ENCODE data around the gene IL6R. TPM values are rescaled to one million over a fixed set of nuclear protein-coding genes. Genes with fewer than 3 reads are reported as not detected.

IL6R gene
- total and polyA plus RNA-seq, 4 donors, result 18.8 to 67.6 (median 35.3) TPM

DNA sequence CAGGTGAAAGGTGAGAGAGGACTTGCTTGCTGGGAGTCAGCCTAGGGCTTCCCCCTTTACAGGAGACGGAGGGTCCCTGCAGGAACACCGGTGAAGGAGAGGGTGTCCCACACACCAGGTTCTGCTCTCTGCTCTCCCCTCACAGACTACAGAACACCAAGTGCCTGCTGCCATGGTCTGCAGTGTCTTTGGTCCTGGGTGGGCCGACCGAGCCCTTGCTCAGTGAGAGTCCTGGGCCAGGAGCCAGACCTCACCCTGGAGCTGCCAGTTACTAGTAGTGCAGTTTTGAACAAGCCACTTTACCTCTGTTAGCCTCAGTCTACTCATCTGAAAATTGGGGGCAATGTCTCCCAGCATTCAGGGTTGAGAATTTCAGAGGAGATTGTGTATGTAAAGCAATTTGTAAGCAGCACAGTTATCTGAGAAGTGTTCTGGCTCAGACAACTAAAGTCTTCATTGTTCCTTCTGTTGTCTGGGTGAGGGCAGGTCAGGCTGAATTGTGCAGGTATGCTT, 2.7 kb upstream of the IL6R start:
- H3K4me3 ChIP-seq (ENCODE audit: low read depth in 1 of 3, low read length in 3 of 3), result no peak overlapping the region
- 97% methylated on average over 4 of the region's 4 CpGs for WGBS
- no peaks in the 10 kb centered on the region for H3K36me3 ChIP-seq (ENCODE audit: control insufficient read depth in 4 of 4, insufficient read depth in 3 of 4, low read depth in 1 of 4, low read length in 3 of 4)
- TF ChIP-seq FOXA2 (IDR thresholded peaks at IDR 0.05) (no peak), TAF1 (conservative IDR thresholded peaks at IDR 0.05) (no peak), REST (IDR thresholded peaks at IDR 0.05) (no peak), RAD21 (IDR thresholded peaks at IDR 0.05) (no peak), NR2F2 (IDR thresholded peaks at IDR 0.05) (no peak), EGR1 (IDR thresholded peaks at IDR 0.05; ENCODE audit: low read depth in 2 of 2) (no peak), GABPA (IDR thresholded peaks at IDR 0.05 in 1 of 2, conservative IDR thresholded peaks at IDR 0.05 in 1 of 2) (no peak), SP1 (IDR thresholded peaks at IDR 0.05) (no peak), ATF3 (IDR thresholded peaks at IDR 0.05) (no peak)
- no peak overlapping the region for H3K27ac ChIP-seq (ENCODE audit: low read depth in 1 of 2, low read length in 2 of 2)
- H3K4me1 ChIP-seq (ENCODE audit: control insufficient read depth in 4 of 4, insufficient read depth in 4 of 4, low read length in 3 of 4), result peaks cover 0 to 19% (median 7%) of the 10 kb centered on the region in 4 donors
- no peaks in the 10 kb centered on the region for H3K27me3 ChIP-seq (ENCODE audit: control insufficient read depth in 4 of 4, insufficient read depth in 4 of 4, low read length in 3 of 4)
- H3K9me3 ChIP-seq (ENCODE audit: control insufficient read depth in 4 of 4, low read length in 3 of 4), result no peaks in the 10 kb centered on the region
- H3K9ac ChIP-seq (ENCODE audit: low read depth in 1 of 2, low read length in 2 of 2), result no peak overlapping the region
- no peak for DNase-seq (ENCODE audit: low spot score)

- H3K36me3 ChIP-seq (ENCODE audit: control insufficient read depth in 4 of 4, insufficient read depth in 3 of 4, low read depth in 1 of 4, low read length in 3 of 4), result no peaks in the 10 kb centered on the region
- H3K4me3 ChIP-seq (ENCODE audit: low read depth in 1 of 3, low read length in 3 of 3), result no peak overlapping the region
- no peak for DNase-seq (ENCODE audit: low spot score)
- no peak overlapping the region for H3K9ac ChIP-seq (ENCODE audit: low read depth in 1 of 2, low read length in 2 of 2)
- H3K4me1 ChIP-seq (ENCODE audit: control insufficient read depth in 4 of 4, insufficient read depth in 4 of 4, low read length in 3 of 4), result peaks cover 0 to 24% (median 9%) of the 10 kb centered on the region in 4 donors
- no peaks in the 10 kb centered on the region for H3K27me3 ChIP-seq (ENCODE audit: control insufficient read depth in 4 of 4, insufficient read depth in 4 of 4, low read length in 3 of 4)
- no peak for TF ChIP-seq SP1 (IDR thresholded peaks at IDR 0.05)
- no peak for TF ChIP-seq ATF3 (IDR thresholded peaks at IDR 0.05)
- TF ChIP-seq MAX (IDR thresholded peaks at IDR 0.05), result peak; percentile 33
- H3K9me3 ChIP-seq (ENCODE audit: control insufficient read depth in 4 of 4, low read length in 3 of 4), result no peaks in the 10 kb centered on the region
- WGBS, result 71% methylated on average over 8 of the region's 8 CpGs
- H3K27ac ChIP-seq (ENCODE audit: low read depth in 1 of 2, low read length in 2 of 2), result peak overlapping the region; percentile 55 to 100
These were observed 1.7 kb upstream of the IL6R start for GRCh38 chr1:154403261-154403943.

GRCh38 chr1:154403983-154404382, 1.2 kb upstream of the IL6R start:
- no peak for DNase-seq (ENCODE audit: low spot score)
- Histone ChIP-seq H3K27me3 (ENCODE audit: control insufficient read depth in 4 of 4, insufficient read depth in 4 of 4, low read length in 3 of 4) (no peaks in the 10 kb centered on the region), H3K36me3 (ENCODE audit: control insufficient read depth in 4 of 4, insufficient read depth in 3 of 4, low read depth in 1 of 4, low read length in 3 of 4) (no peaks in the 10 kb centered on the region), H3K4me3 (ENCODE audit: low read depth in 1 of 3, low read length in 3 of 3) (no peak overlapping the region), H3K9ac (ENCODE audit: low read depth in 1 of 2, low read length in 2 of 2) (no peak overlapping the region), H3K4me1 (ENCODE audit: control insufficient read depth in 4 of 4, insufficient read depth in 4 of 4, low read length in 3 of 4) (peaks cover 0 to 29% (median 12%) of the 10 kb centered on the region in 4 donors), H3K27ac (ENCODE audit: low read depth in 1 of 2, low read length in 2 of 2) (peak overlapping the region; percentile 99 to 100), H3K9me3 (ENCODE audit: control insufficient read depth in 4 of 4, low read length in 3 of 4) (no peaks in the 10 kb centered on the region)
- WGBS, result 90% methylated on average over 3 of the region's 3 CpGs
- TF ChIP-seq, protein P1, sequence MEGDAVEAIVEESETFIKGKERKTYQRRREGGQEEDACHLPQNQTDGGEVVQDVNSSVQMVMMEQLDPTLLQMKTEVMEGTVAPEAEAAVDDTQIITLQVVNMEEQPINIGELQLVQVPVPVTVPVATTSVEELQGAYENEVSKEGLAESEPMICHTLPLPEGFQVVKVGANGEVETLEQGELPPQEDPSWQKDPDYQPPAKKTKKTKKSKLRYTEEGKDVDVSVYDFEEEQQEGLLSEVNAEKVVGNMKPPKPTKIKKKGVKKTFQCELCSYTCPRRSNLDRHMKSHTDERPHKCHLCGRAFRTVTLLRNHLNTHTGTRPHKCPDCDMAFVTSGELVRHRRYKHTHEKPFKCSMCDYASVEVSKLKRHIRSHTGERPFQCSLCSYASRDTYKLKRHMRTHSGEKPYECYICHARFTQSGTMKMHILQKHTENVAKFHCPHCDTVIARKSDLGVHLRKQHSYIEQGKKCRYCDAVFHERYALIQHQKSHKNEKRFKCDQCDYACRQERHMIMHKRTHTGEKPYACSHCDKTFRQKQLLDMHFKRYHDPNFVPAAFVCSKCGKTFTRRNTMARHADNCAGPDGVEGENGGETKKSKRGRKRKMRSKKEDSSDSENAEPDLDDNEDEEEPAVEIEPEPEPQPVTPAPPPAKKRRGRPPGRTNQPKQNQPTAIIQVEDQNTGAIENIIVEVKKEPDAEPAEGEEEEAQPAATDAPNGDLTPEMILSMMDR (IDR thresholded peaks at IDR 0.05; ENCODE audit: low read depth, low read length, missing input control), result no peak
- TF ChIP-seq TAF1 (conservative IDR thresholded peaks at IDR 0.05) (no peak), FOXA1 (IDR thresholded peaks at IDR 0.05) (no peak), FOXA2 (IDR thresholded peaks at IDR 0.05) (no peak), MAX (IDR thresholded peaks at IDR 0.05) (no peak), HNF4A (conservative IDR thresholded peaks at IDR 0.05) (no peak), REST (IDR thresholded peaks at IDR 0.05) (no peak), ATF3 (IDR thresholded peaks at IDR 0.05) (no peak), JUND (IDR thresholded peaks at IDR 0.05) (no peak), EGR1 (IDR thresholded peaks at IDR 0.05; ENCODE audit: low read depth in 2 of 2) (no peak), SP1 (IDR thresholded peaks at IDR 0.05) (no peak), HNF4G (IDR thresholded peaks at IDR 0.05) (no peak)

All from liver (tissue), 9 donors.